ENCODE data around the gene CACNG4.

CACNG4 gene

GRCh38 chr17:67018471-67019434 is 54.2 kb downstream of the CACNG4 start:
- Histone ChIP-seq H3K9me3 (ENCODE audit: control insufficient read depth, insufficient read depth, low read length) (no peaks in the 10 kb centered on the region), H3K36me3 (ENCODE audit: insufficient read depth, low read length) (no peaks in the 10 kb centered on the region), H3K9ac (ENCODE audit: low read depth, low read length) (no peak overlapping the region), H3K4me1 (ENCODE audit: insufficient read depth, low read length) (peaks cover 5% of the 10 kb centered on the region; the same call in 1 of the 2 replicates)

- no peaks in the 10 kb centered on the region for H3K9me3 ChIP-seq (ENCODE audit: control insufficient read depth, insufficient read depth, low read length)
- no peak overlapping the region for H3K9ac ChIP-seq (ENCODE audit: low read depth, low read length)
- H3K4me1 ChIP-seq (ENCODE audit: insufficient read depth, low read length): peaks cover 5% of the 10 kb centered on the region; the same call in 1 of the 2 replicates
- no peaks in the 10 kb centered on the region for H3K36me3 ChIP-seq (ENCODE audit: insufficient read depth, low read length)
Measured at GRCh38 chr17:67019809-67020208, 55.3 kb downstream of the CACNG4 start.

GRCh38 chr17:67020293-67020766 is 55.8 kb downstream of the CACNG4 start:
- Histone ChIP-seq H3K9ac (ENCODE audit: low read depth, low read length) (no peak overlapping the region), H3K36me3 (ENCODE audit: insufficient read depth, low read length) (no peaks in the 10 kb centered on the region)

GRCh38 chr17:67021196-67021595 is 56.7 kb downstream of the CACNG4 start:
- Histone ChIP-seq H3K4me1 (ENCODE audit: insufficient read depth, low read length) (peaks cover 5% of the 10 kb centered on the region; the same call in 1 of the 2 replicates), H3K36me3 (ENCODE audit: insufficient read depth, low read length) (no peaks in the 10 kb centered on the region), H3K9ac (ENCODE audit: low read depth, low read length) (no peak overlapping the region), H3K9me3 (ENCODE audit: control insufficient read depth, insufficient read depth, low read length) (no peaks in the 10 kb centered on the region)

More at GRCh38 chr17:67020293-67020766, 55.8 kb downstream of the CACNG4 start:
- Histone ChIP-seq H3K4me1 (ENCODE audit: insufficient read depth, low read length) (peaks cover 5% of the 10 kb centered on the region; the same call in 1 of the 2 replicates), H3K9me3 (ENCODE audit: control insufficient read depth, insufficient read depth, low read length) (no peaks in the 10 kb centered on the region)

GRCh38 chr17:67021743-67022450 is 57.4 kb downstream of the CACNG4 start:
- Histone ChIP-seq H3K9me3 (ENCODE audit: control insufficient read depth, insufficient read depth, low read length) (no peaks in the 10 kb centered on the region), H3K4me1 (ENCODE audit: insufficient read depth, low read length) (peaks cover 5% of the 10 kb centered on the region; the same call in 1 of the 2 replicates), H3K9ac (ENCODE audit: low read depth, low read length) (no peak overlapping the region), H3K36me3 (ENCODE audit: insufficient read depth, low read length) (no peaks in the 10 kb centered on the region)

GRCh38 chr17:67022451-67022810 is 57.9 kb downstream of the CACNG4 start:
- no peaks in the 10 kb centered on the region for H3K9me3 ChIP-seq (ENCODE audit: control insufficient read depth, insufficient read depth, low read length)
- peaks cover 5% of the 10 kb centered on the region; the same call in 1 of the 2 replicates for H3K4me1 ChIP-seq (ENCODE audit: insufficient read depth, low read length)
- no peaks in the 10 kb centered on the region for H3K36me3 ChIP-seq (ENCODE audit: insufficient read depth, low read length)
- H3K9ac ChIP-seq (ENCODE audit: low read depth, low read length): no peak overlapping the region

GRCh38 chr17:67024736-67025135 is 60.2 kb downstream of the CACNG4 start:
- Histone ChIP-seq H3K4me1 (ENCODE audit: insufficient read depth, low read length) (no peaks in the 10 kb centered on the region), H3K9ac (ENCODE audit: low read depth, low read length) (no peak overlapping the region), H3K36me3 (ENCODE audit: insufficient read depth, low read length) (no peaks in the 10 kb centered on the region)

GRCh38 chr17:67025216-67025792 is 60.8 kb downstream of the CACNG4 start:
- Histone ChIP-seq H3K9me3 (ENCODE audit: control insufficient read depth, insufficient read depth, low read length) (no peaks in the 10 kb centered on the region), H3K4me1 (ENCODE audit: insufficient read depth, low read length) (no peaks in the 10 kb centered on the region), H3K36me3 (ENCODE audit: insufficient read depth, low read length) (no peaks in the 10 kb centered on the region), H3K9ac (ENCODE audit: low read depth, low read length) (no peak overlapping the region)

More at GRCh38 chr17:67024736-67025135, 60.2 kb downstream of the CACNG4 start:
- no peaks in the 10 kb centered on the region for H3K9me3 ChIP-seq (ENCODE audit: control insufficient read depth, insufficient read depth, low read length)

- no peaks in the 10 kb centered on the region for H3K9me3 ChIP-seq (ENCODE audit: control insufficient read depth, insufficient read depth, low read length)
- H3K36me3 ChIP-seq (ENCODE audit: insufficient read depth, low read length): no peaks in the 10 kb centered on the region
- H3K4me1 ChIP-seq (ENCODE audit: insufficient read depth, low read length): no peaks in the 10 kb centered on the region
- no peak overlapping the region for H3K9ac ChIP-seq (ENCODE audit: low read depth, low read length)
Measured at GRCh38 chr17:67026341-67026740, 61.8 kb downstream of the CACNG4 start.

GRCh38 chr17:67027031-67027628 is 62.6 kb downstream of the CACNG4 start:
- Histone ChIP-seq H3K9ac (ENCODE audit: low read depth, low read length) (no peak overlapping the region), H3K36me3 (ENCODE audit: insufficient read depth, low read length) (no peaks in the 10 kb centered on the region), H3K4me1 (ENCODE audit: insufficient read depth, low read length) (no peaks in the 10 kb centered on the region), H3K9me3 (ENCODE audit: control insufficient read depth, insufficient read depth, low read length) (no peaks in the 10 kb centered on the region)

- H3K9ac ChIP-seq (ENCODE audit: low read depth, low read length): no peak overlapping the region
- H3K36me3 ChIP-seq (ENCODE audit: insufficient read depth, low read length): no peaks in the 10 kb centered on the region
- H3K4me1 ChIP-seq (ENCODE audit: insufficient read depth, low read length): no peaks in the 10 kb centered on the region
- H3K9me3 ChIP-seq (ENCODE audit: control insufficient read depth, insufficient read depth, low read length): no peaks in the 10 kb centered on the region
Measured at GRCh38 chr17:67030641-67031040, 66.1 kb downstream of the CACNG4 start.

GRCh38 chr17:67032382-67032781 is 67.9 kb downstream of the CACNG4 start:
- Histone ChIP-seq H3K9me3 (ENCODE audit: control insufficient read depth, insufficient read depth, low read length) (no peaks in the 10 kb centered on the region), H3K36me3 (ENCODE audit: insufficient read depth, low read length) (no peaks in the 10 kb centered on the region), H3K9ac (ENCODE audit: low read depth, low read length) (no peak overlapping the region), H3K4me1 (ENCODE audit: insufficient read depth, low read length) (no peaks in the 10 kb centered on the region)

- H3K9me3 ChIP-seq (ENCODE audit: control insufficient read depth, insufficient read depth, low read length): no peaks in the 10 kb centered on the region
- H3K9ac ChIP-seq (ENCODE audit: low read depth, low read length): no peak overlapping the region
- no peaks in the 10 kb centered on the region for H3K36me3 ChIP-seq (ENCODE audit: insufficient read depth, low read length)
- H3K4me1 ChIP-seq (ENCODE audit: insufficient read depth, low read length): no peaks in the 10 kb centered on the region
Measured at GRCh38 chr17:67032985-67033384, 68.5 kb downstream of the CACNG4 start.

- Histone ChIP-seq H3K9me3 (ENCODE audit: control insufficient read depth, insufficient read depth, low read length) (no peaks in the 10 kb centered on the region), H3K9ac (ENCODE audit: low read depth, low read length) (no peak overlapping the region), H3K4me1 (ENCODE audit: insufficient read depth, low read length) (no peaks in the 10 kb centered on the region), H3K36me3 (ENCODE audit: insufficient read depth, low read length) (no peaks in the 10 kb centered on the region)
Measured at GRCh38 chr17:67033613-67034012, 69.1 kb downstream of the CACNG4 start.

Measured in ES-I3 (cell line).